ENCODE results near the gene DMRT1.
A peak's percentile ranks its signal among the peaks of the same experiment; 100 is the strongest.
"Not testable (repeated sequence)": the region's sequence is repeated elsewhere in the genome, so short reads cannot be mapped to it uniquely, and the experiment has no call there.

DMRT1 gene

GRCh38 chr9:860706-861105 is 19.2 kb downstream of the DMRT1 start:
- DNase-seq = no peak

- not testable (repeated sequence) for DNase-seq
Measured at GRCh38 chr9:861525-861924, 20.0 kb downstream of the DMRT1 start.

GRCh38 chr9:875119-875962 is 33.8 kb downstream of the DMRT1 start:
- DNase-seq = no peak

GRCh38 chr9:876425-876824 is 34.9 kb downstream of the DMRT1 start:
- no peak for DNase-seq

- DNase-seq = no peak
Measured at GRCh38 chr9:878239-878638, 36.7 kb downstream of the DMRT1 start.

DNA sequence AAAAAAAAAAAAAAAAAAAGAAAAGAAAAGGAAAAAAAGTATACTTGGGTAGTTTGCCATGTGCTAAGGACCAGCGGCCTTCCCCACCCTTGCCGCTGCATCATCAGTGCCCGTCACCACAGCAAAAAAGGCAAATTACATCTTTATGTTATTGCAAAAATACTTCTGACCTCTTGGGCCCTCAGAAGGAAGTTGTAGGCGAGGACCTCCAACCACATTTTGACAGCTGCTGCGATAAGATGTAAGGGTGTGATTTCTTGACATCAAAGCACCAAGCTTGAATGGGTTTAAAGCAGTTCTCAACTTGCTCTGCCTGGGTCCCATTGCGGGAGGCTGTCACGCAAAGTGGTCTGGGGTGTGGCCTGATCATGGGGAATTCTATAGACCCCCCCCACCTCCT is 39.2 kb downstream of the DMRT1 start:
- no peak for DNase-seq

GRCh38 chr9:882416-882924 is 41.0 kb downstream of the DMRT1 start:
- DNase-seq = peak in 1 of 2 experiments; percentile 4

- DNase-seq = no peak
Measured at GRCh38 chr9:883011-883410, 41.5 kb downstream of the DMRT1 start.

GRCh38 chr9:886886-887285 is 45.4 kb downstream of the DMRT1 start:
- DNase-seq = peak; percentile 77 to 89

DNA sequence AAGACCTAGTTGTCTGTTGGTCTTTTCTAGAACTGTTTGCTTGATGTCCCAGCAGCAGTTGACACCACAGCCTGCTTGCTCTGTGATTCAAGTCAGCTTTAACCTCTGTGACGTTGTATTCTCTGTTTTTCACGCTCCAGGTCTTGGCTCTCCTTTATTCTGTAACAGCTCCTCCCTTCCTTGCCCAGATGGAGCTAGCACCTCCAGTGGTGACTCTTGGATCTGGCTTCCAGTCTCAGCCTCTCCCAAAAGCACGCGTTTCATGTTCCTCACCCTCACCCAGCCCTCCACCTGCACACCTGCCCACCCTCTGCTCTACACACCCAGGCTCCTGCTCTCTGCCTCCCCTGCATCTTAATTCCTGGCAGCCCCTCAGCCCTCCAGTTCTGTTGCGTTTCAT is 50.6 kb downstream of the DMRT1 start:
- DNase-seq = no peak

DNA sequence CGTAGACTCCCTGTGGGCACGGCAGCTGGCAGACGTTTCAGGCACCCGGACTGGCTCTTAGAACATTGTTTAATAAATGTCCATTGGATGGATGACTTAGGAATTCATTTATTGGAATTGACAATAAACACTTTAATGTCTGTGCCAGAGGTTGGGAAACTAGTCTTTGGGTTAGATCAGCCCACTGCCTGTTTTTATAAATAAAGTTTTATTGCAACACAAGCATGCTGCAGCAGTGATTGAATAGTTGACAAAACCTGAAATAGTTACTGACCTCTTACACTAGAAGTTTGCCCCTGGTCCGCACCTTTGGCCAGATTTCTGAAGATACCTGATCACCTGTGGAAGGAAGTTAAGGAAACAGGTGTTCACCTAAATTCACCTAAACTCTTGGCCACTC is 51.6 kb downstream of the DMRT1 start:
- no peak for DNase-seq

DNA sequence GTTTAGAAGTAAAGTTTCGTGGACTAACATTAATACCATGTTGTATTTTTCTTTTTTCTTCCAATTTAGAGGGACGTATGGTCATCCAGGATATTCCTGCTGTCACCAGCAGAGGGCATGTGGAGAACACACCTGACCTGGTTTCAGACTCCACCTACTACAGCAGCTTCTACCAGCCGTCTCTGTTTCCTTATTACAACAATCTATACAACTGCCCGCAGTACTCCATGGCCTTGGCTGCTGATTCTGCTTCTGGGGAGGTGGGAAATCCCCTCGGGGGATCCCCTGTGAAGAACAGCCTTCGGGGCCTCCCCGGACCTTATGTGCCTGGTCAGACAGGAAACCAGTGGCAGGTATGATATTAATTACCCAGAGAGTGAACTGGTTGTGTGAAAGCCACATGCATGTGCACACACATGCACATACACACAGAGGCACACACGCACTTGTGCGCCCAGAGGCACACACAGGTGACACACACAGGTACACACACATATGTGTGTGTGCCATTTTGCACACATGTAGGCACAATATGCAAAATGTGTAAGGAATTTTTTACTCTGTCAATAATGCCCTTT is 52.4 kb downstream of the DMRT1 start:
- peak; percentile 32 to 66 for DNase-seq

DNA sequence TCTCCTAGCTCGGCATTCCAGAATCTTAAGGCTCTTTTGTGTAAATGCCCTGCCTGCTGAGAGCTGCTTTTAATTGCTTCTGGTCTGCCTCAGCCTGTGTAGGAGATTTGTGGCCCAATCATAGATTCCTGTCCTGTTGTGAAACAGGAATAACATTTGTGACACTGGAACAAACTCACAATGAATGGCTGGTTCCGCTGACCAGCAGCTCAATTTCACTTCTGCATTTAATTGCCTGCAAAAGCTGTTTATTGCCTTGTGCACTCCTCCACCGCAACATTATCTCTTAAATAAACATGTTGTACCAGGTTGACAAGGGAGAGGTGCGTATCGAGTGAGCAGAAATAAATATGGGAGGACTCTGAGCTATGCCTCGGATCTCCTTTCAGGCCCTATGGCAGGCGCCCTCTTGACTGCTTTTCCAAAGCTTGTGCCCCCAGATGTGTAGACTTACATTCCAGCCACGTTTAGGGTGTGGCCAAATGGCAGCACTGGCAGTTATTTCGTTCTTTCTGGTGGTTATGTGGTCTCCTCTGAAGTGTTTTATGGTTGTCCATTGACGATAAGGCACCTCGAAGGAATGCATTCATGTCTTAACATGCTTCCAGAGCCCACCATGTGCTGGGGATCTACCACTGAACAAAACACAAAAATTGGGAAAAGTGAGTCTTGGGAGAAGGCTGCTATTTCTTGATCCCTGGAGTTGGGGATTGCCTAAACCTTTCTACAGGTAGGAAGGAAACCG is 58.1 kb downstream of the DMRT1 start:
- no peak for DNase-seq

DNA sequence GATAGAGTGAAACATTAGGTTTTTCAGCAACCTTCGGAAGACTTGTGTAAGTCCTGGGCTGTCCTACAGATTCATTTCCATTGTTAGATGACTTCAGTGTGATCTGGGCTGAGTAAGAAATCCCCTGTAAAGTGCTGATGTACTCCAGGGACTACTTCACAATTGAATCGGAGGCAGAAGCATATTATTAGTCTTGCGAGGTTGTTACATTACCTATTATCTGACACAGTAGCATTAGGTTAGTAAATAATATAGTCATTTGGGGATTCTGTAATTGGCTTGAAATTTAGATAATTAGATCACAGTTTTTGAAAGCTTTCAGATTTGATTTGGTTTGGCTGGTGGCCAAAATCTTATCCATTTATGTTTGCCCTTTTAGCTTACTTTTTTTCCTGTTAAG is 62.4 kb downstream of the DMRT1 start:
- no peak for DNase-seq

DNA sequence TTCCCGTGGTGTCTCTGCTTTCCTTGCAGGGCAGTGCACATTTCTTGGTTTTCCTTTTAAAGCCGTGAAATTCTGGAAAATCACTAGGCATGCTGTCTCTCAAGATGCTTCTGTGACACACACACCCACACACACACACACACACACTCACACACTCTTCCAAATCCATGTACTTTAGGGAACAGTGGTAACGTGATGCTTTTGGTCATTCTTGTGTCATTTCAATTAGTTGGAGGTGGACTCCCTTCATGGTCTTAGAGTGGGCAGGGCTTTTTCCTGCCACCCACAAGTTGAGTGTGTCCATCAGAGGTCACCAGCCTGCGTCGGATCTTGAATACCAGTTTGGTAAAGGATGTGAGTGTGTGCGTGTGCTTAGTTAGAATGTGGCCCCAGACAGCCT is 64.4 kb downstream of the DMRT1 start:
- DNase-seq = no peak

DNA sequence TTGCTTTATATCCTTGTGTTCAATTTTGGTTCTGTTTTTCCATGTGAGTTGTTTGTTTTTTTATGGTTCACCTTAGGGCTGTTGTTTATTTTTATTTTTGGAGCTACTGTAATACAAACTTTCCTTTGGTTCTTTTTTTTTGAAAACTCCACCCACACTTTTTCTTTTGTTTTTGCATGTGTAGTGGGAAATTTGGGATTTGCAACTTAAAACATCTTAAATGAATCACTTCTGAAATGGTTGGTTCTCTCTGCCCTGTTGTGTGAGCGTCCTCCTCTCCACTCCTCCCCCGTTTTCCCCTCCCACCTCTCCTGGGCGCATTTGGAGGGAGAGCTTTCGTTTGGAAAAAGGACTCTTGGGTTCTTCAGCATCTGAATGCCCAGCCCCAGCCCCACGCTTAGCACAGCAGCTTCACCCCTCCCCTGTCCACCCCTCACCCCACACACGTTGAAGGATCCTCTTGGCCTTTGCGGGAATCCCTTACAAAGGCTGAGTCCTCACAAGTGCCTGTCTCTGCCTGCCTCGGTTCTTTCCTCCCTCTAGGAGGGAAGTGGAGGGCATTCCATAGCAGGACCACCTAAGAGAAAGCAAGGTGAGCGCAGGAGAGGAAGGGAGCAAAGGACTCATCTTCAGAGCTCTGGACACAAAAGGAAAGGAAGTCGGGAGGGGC is 67.2 kb downstream of the DMRT1 start:
- DNase-seq = no peak

- DNase-seq = peak; percentile 8 to 42
Measured at GRCh38 chr9:911005-911404, 69.5 kb downstream of the DMRT1 start.

DNA sequence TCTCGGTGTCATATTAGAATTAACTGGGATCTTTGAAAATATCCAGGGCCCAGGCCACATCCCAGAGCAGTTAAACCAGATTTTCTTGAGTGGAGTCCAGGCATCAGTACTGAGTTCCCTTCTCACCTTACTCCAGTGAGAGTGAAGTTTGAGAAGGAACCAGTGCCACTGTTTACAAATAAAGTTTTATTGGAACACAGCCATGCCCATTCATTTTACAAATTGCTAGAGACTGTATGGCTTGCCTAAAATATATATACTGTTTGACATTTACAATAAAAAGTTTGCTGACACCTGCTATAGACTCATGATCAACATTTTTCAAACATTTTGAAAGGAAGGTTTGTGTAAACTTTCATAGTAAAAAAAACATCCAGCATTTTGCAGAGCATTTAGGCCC is 71.3 kb downstream of the DMRT1 start:
- no peak for DNase-seq

DNA sequence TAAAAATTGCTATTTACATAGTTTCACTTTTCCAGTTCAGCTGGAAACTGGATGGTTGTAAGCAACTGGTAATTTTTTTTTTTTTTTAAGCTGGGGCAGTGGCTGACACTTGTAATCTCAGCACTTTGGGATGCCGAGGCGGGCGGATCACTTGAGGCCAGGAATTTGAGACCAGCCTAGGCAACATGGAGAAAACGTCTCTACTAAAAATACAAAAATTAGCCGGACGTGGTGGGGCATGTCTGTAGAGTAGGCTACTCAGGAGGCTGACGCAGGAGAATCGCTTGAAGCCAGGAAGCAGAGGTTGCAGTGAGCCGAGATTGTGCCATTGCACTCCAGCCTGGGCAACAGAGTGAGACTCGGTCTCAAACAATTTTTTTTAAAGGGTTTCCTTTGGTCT is 72.0 kb downstream of the DMRT1 start:
- not testable (repeated sequence) for DNase-seq

- no peak for DNase-seq
Measured at GRCh38 chr9:917730-918129, 76.2 kb downstream of the DMRT1 start.

GRCh38 chr9:920927-921326 is 79.4 kb downstream of the DMRT1 start:
- no peak for DNase-seq

- peak; percentile 60 to 88 for DNase-seq
Measured at GRCh38 chr9:922171-922570, 80.7 kb downstream of the DMRT1 start.

- no peak for DNase-seq
Measured at GRCh38 chr9:922731-923130, 81.2 kb downstream of the DMRT1 start.

All from NCI-H524 (cell line).